HG02642 (cell line): ENCODE data around the gene CP.
"Not testable (repeated sequence)": the region's sequence is repeated elsewhere in the genome, so short reads cannot be mapped to it uniquely, and the experiment has no call there.

Source experiments
- ATAC-seq: cut with Tn5 transposase; IDR thresholded peaks from one replicate; pipeline ENCODE4 v1.9.1; 2021; ENCODE audit warnings: mild to moderate bottlenecking; ENCODE audit not compliant: unreplicated experiment, poor library complexity

The CP gene

DNA sequence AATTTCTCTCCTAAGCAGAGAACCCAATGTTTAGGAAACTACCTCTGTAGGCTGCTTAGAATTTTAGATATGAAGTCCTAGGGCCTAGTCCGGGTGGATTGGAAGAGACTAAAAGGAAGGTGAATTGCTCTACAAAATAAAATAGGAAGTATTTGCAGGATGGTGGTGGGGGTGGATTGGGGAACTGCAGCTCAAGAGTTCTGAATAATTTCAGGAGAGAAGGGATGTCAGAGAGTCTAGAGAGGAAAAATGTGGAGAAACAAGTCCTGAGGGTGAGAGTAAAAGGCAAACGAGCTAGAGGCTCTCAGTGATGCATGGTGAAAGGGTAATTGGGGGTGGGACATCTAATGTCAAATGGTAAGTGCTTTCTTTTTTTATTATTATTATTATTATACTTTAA, 10.2 kb upstream of the CP start:
- no peak for ATAC-seq

- ATAC-seq: no peak
Observed at GRCh38 chr3:149227591-149228268, 6.1 kb upstream of the CP start.

DNA sequence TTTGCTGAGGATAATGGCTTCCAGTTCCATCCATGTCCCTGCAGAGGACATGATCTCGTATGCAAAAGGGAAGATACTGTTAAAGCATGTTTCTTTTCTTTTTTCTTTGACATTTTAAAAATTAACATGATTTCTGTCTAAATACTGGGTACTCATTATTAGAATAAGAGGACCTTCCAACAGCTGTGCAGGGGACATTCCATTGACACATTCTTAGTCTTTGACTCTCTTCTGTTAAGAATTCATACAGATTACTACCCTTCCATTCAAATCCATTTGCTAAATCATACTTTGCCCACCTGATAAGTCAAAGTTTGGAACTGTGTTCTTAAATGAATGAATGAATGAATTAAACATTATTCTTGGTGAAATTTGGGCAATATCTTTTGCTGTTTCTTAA, 5.1 kb upstream of the CP start:
- no peak for ATAC-seq

- ATAC-seq: peak; percentile 97
Observed at GRCh38 chr3:149224736-149225594, 3.3 kb upstream of the CP start.

DNA sequence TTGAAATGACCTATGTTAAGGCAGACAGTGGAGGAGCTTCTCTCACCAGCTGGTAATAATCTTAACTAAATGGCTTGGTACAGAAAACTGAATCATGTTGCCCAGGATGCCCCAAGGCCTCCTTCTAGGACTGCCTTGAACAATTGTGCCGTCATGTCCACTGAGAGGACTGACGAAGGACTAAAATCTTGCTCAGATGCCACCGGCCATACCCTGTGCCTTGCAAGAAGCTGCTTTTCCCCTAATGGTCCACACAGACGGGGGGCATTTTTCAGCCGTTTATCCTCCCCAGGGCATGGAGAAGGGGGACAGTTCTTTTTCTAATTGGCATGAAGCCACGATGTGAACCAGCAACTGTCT, 1.8 kb upstream of the CP start:
- ATAC-seq: no peak

GRCh38 chr3:149219380-149220121, 2.1 kb downstream of the CP start:
- not testable (repeated sequence) for ATAC-seq

- no peak for ATAC-seq
Observed at GRCh38 chr3:149217347-149217746, 4.3 kb downstream of the CP start.

GRCh38 chr3:149216193-149216869, 5.3 kb downstream of the CP start:
- ATAC-seq: no peak

DNA sequence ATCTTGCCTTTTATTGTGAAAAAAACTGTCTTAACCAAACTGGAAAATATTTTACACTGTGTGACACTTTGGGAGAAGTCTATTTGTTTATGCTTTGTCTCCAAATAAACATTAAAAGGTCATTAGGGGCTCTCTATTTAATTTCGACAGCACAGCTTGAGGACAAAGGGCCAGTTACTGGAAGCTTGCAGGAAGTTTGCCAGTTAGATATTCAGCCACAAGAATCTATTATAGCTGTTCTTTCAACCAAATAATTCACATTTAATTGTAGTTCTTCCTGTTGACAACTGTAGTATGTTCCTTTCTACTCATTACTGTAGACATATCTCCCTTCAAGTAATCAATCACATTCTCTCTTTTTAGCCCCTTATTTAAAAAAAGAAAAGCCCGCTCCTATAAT, 6.1 kb downstream of the CP start:
- no peak for ATAC-seq

DNA sequence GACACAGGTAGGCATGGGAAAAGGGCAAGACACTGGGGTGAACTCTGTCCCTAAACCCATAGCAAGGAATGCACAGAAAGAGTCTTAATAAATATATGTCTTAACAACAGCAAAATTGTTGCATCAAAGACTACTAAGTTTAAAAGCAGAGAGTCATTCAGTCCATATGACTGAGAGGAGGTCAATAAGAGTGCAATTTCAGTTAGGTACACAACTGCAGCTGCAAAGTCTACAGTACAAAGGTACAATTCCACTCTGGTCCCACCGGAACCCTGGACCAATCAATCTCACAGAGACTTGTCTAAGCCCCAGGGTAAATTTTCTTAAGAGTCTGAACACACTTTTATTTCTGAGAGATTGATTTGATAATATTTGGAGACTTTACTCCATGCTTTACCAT, 6.9 kb downstream of the CP start:
- ATAC-seq: no peak

DNA sequence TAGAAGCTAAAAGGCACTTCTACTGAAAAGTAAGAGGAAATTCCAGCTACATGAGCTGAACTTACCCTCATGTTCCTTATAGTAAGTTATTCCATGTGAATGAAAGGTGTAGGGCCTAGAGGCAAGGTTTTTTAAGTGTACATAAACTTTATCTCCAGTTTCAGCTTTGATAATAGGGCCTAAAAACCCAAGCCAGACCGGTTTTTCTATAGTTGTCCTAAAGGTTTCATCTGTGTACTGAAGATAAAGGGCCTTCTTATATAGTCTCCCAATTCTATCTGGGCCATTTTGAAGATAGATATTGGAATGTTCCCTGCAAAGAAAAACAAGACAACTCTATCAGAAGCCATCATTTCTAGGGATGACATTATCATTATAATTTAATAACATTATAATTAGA, 9.2 kb downstream of the CP start:
- ATAC-seq: no peak

DNA sequence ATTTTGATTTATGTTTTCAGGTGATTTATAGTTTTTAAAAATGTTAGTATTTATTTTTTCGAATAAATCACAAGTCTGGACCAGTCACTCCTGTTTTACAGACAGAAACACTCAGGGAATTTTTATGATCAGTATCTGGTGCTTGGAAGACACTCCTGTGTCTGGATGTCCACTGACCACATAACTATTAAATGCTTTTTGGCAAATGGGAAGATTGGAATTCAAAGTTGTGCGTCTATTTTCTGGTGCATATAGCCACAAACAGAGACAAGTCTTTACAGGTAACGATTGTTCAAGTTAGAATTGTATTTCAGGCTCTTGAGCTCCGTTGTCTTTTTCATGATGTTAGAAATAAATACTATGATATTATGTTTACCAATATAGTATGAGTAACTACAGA, 12.2 kb downstream of the CP start:
- ATAC-seq: no peak

- ATAC-seq: no peak
Observed at GRCh38 chr3:149207475-149207874, 14.2 kb downstream of the CP start.

DNA sequence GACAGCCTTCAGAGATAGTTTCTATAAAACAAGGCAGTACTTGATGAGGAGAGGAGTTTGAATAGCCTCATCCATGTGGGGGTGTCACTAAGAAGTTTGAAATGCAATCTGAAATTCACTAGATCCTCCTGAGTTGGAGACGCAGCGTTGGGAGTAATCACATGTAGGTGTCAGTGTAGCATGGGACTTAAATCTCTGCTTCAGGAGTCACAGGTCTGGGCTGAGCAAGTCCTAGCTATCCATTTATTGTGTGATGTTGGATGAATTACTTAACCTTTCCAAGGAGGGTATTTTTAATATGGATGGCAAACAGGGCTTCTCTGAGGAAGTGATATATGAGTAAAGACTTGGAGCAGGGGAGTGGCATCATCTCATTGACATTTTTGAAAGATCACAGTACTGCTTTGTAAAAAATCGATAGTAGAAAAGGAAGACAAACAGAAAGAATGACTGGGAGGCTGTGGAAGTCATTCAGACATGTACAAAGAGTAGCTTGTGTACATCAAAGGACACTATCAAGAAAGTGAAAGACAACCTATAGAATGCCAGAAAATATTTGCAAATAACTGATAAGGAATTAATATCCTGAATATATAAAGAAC, 17.1 kb downstream of the CP start:
- no peak for ATAC-seq

DNA sequence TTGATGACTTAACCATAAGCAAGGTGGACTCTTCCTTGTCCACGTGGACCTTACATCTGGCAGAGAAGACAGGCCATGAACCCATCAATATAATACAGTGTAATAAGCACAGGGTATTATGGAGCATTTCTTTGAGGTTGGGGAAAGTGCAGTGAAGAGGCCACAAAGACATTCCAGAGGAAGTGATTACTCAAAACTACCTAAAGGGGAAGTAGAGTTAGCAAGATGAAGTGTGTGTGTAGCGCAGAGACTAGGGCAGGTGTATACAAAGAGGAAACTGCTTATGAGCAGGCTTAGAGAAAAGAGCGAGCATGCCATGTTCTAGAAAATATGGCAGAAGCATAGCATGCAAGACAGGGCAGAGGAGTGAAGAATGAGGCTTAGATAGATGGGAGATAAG, 17.9 kb downstream of the CP start:
- peak; percentile 99 for ATAC-seq

DNA sequence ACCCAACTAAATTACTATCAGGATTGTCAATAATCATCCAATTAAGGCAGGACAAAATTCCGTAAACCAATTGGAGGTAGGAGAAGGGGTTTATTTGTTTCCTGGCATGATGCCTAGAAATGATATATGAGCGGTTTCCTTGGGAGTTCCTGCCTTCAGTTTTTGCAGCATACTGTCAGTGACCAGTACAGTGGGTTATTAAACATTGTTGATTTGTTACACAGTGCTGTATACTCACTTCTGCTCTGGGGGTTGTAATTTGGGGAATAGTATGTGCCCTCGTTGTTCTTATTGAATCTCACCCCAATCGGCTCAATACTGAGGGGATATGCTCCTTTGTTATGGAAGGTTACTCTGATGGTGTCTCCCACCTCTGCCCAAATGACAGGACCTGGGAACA, 22.2 kb downstream of the CP start:
- ATAC-seq: no peak

DNA sequence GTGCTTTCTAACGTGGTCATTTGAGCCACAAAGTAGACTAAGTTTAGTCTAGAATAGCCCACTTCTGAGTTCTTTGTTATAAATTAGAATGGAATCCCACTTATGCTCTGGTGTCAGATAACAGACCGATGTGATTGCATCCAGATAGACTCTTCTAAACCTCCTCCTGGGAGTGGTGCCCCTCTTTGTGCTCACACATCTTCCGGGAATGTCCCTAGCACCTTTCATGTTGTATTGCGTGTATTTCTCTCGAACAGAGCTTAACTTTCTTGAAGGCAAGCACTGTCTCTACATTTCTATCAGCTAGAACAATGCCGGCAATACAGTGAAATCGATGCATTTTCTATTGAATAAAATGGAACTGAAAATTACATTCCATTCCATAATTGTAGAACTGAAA, 23.0 kb downstream of the CP start:
- ATAC-seq: no peak

GRCh38 chr3:149197669-149198068, 24.0 kb downstream of the CP start:
- ATAC-seq: no peak

- ATAC-seq: not testable (repeated sequence)
Observed at GRCh38 chr3:149196805-149197592, 24.6 kb downstream of the CP start.

- no peak for ATAC-seq
Observed at GRCh38 chr3:149195221-149195620, 26.4 kb downstream of the CP start.
